Uterus (tissue), 4 donors: ENCODE results near the gene FYCO1. TPM values are rescaled to one million over a fixed set of nuclear protein-coding genes. Genes with fewer than 3 reads are reported as not detected.
"Not testable (repeated sequence)": the region's sequence is repeated elsewhere in the genome, so short reads cannot be mapped to it uniquely, and the experiment has no call there.

ENCODE experiments used
- DNase-seq, 2 donors: peaks; one replicate each; pipeline ENCODE4 v3.0.0-alpha.2; 2019 to 2020
- H3K27ac ChIP-seq, 2 donors: fragments of 200-600 bp; sonication (generic); 1 replicate in 1 of 2; 2 replicates in 1 of 2; pipeline ENCODE4 v1.5.1; 2016 to 2018
- H3K27me3 ChIP-seq, 2 donors: fragments of 200-600 bp; sonication (generic); one replicate each; pipeline ENCODE4 v1.5.1; 2018 to 2019; ENCODE audit warnings: control low read depth in 1 of 2
- H3K36me3 ChIP-seq, 2 donors: fragments of 200-600 bp; sonication (generic); one replicate each; pipeline ENCODE4 v1.5.1; 2019; ENCODE audit warnings: control low read depth in 1 of 2
- H3K4me1 ChIP-seq, 2 donors: fragments of 200-600 bp; sonication (generic); one replicate each; pipeline ENCODE4 v1.5.1; 2018 to 2019; ENCODE audit warnings: control low read depth in 1 of 2
- H3K4me3 ChIP-seq, 2 donors: fragments of 200-600 bp; sonication (generic); 1 replicate in 1 of 2; 2 replicates in 1 of 2; pipeline ENCODE4 v1.5.1; 2018 to 2019; ENCODE audit warnings: mild to moderate bottlenecking in 1 of 2
- H3K9me3 ChIP-seq, 2 donors: fragments of 200-600 bp; sonication (generic); one replicate each; pipeline ENCODE4 v1.5.1; 2019; ENCODE audit warnings: control low read depth in 1 of 2
- POLR2A ChIP-seq, 2 donors: fragments of 450-650 bp; IDR thresholded peaks; one replicate each; pipeline ENCODE4 v1.6.1; 2016; ENCODE audit warnings: antibody characterized with exemption in 2 of 2, mild to moderate bottlenecking in 1 of 2, moderate library complexity in 1 of 2
- intact Hi-C: fragments of 100-400 bp; cut with DNase I; formaldehyde crosslinking; loops from one replicate; pipeline ENCODE4 v1.15.1; 2023; ENCODE audit warnings: low total_unique reads
- total RNA-seq, 4 donors: library from RNA; depleted of rRNA in 3 of 4; stranded (reverse); fragments of >200 nt in 3 of 4; gene quantifications; one replicate each; pipeline versions ENCODE4 v1.1.0 to v1.2.4, GENCODE V29; 2014 to 2023
- TF ChIP-seq, protein P1 (sequence below), 4 experiments: fragments of 200-600 bp in 2 of 4; fragments of 450-650 bp in 2 of 4; sonication (generic) in 2 of 4; IDR thresholded peaks; one replicate each; pipeline ENCODE4 v1.5.1; 2016 to 2019; ENCODE audit warnings: antibody characterized with exemption in 4 of 4, mild to moderate bottlenecking in 2 of 4, moderate library complexity in 1 of 4
- donor health status: DM: yes; HTN: yes; CAD: no.

FYCO1 gene
- total RNA-seq, 4 donors from 2014 or later, result 16.5 to 74.4 (median 27.8) TPM

DNA sequence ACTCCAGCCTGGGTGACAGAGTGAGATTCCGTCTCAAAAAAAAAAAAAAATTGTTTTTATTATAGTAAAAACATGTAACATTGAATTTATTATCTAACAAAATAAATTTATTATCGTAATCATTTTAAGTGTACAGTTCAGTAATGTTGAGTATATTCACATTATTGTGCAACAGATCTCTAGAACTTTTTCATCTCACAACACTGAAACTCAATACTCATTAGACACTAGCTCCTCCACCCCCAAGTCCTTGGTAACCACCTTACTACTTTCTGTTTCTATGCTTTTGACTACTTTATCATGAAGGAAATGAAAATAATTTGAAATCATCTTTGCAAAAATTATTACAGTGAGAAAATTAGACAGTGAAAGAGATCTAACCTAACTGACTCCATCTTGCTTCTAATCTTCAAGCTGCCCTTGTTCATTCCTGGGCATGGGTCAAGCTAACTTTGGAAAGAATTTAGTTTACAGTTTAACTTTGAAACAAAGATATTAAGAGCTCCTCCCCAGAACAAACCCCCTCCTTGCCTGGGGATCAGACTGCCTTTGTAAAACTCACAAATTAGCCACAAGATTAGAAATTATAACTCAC, 15.0 kb upstream of the FYCO1 start:
- TF ChIP-seq, protein P1, sequence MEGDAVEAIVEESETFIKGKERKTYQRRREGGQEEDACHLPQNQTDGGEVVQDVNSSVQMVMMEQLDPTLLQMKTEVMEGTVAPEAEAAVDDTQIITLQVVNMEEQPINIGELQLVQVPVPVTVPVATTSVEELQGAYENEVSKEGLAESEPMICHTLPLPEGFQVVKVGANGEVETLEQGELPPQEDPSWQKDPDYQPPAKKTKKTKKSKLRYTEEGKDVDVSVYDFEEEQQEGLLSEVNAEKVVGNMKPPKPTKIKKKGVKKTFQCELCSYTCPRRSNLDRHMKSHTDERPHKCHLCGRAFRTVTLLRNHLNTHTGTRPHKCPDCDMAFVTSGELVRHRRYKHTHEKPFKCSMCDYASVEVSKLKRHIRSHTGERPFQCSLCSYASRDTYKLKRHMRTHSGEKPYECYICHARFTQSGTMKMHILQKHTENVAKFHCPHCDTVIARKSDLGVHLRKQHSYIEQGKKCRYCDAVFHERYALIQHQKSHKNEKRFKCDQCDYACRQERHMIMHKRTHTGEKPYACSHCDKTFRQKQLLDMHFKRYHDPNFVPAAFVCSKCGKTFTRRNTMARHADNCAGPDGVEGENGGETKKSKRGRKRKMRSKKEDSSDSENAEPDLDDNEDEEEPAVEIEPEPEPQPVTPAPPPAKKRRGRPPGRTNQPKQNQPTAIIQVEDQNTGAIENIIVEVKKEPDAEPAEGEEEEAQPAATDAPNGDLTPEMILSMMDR (IDR thresholded peaks at IDR 0.05), result no peak
- no peak for TF ChIP-seq POLR2A (IDR thresholded peaks at IDR 0.05)

DNA sequence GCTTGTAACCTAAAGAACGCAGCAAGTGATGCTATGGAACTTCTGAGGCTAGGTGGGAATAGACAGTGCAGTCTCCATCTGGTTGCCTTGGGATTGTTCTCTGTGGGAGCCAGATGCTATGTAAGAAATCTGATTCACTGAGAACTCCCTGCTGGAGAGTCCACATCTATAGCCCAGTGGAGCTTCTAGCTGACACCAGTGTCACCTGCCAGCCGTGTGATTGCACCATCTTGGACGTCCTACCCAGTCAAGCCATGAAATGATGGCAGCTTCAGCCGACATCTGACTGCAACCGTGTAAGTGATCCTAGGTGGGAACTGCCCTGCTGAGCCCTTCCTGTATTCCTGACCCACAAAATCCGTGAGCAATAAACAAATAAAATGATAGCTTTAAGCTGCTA, 12.4 kb upstream of the FYCO1 start:
- Histone ChIP-seq H3K27me3 (no peaks in the 10 kb centered on the region), H3K36me3 (no peaks in the 10 kb centered on the region), H3K4me1 (peaks cover 0 to 4% of the 10 kb centered on the region in 2 donors), H3K27ac (no peak overlapping the region), H3K4me3 (no peak overlapping the region), H3K9me3 (no peaks in the 10 kb centered on the region)
- intact Hi-C loops, result no loop called here
- TF ChIP-seq, protein P1 (IDR thresholded peaks at IDR 0.05), result no peak
- no peak for TF ChIP-seq POLR2A (IDR thresholded peaks at IDR 0.05)
- no peak for DNase-seq

More for the DNA sequence above, 15.0 kb upstream of the FYCO1 start:
- Histone ChIP-seq H3K4me1 (peaks cover 0 to 4% of the 10 kb centered on the region in 2 donors), H3K27me3 (no peaks in the 10 kb centered on the region), H3K9me3 (no peaks in the 10 kb centered on the region), H3K36me3 (no peaks in the 10 kb centered on the region), H3K27ac (peak overlapping the region in 1 of 2 donors; percentile 10), H3K4me3 (no peak overlapping the region)
- intact Hi-C loops, result no loop called here
- DNase-seq, result no peak

DNA sequence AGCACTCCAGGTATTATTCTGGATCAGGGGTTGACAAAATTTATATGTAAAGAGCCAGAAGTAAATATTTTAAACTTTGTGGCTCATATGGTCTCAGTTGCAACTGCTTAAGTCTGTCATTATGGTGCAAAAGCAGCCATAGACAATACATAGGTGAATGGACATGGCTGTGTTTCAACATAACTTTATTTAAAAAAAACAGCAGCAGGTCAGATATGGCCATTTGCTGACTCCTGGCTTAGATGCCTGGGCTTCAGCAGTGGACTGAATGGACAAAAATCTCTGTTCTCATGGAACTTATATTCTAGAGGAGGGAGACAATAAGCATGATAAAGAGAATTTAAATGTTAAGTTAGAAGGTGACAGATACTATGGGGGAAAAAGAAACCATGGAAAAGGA, 11.7 kb upstream of the FYCO1 start:
- Histone ChIP-seq H3K27me3 (no peaks in the 10 kb centered on the region), H3K4me3 (no peak overlapping the region), H3K27ac (peak overlapping the region; percentile 78 to 80), H3K9me3 (no peaks in the 10 kb centered on the region), H3K36me3 (no peaks in the 10 kb centered on the region), H3K4me1 (peaks cover 0 to 4% of the 10 kb centered on the region in 2 donors)
- no peak for DNase-seq
- intact Hi-C loops, result no loop called here
- TF ChIP-seq, protein P1 (IDR thresholded peaks at IDR 0.05), result no peak
- no peak for TF ChIP-seq POLR2A (IDR thresholded peaks at IDR 0.05)

DNA sequence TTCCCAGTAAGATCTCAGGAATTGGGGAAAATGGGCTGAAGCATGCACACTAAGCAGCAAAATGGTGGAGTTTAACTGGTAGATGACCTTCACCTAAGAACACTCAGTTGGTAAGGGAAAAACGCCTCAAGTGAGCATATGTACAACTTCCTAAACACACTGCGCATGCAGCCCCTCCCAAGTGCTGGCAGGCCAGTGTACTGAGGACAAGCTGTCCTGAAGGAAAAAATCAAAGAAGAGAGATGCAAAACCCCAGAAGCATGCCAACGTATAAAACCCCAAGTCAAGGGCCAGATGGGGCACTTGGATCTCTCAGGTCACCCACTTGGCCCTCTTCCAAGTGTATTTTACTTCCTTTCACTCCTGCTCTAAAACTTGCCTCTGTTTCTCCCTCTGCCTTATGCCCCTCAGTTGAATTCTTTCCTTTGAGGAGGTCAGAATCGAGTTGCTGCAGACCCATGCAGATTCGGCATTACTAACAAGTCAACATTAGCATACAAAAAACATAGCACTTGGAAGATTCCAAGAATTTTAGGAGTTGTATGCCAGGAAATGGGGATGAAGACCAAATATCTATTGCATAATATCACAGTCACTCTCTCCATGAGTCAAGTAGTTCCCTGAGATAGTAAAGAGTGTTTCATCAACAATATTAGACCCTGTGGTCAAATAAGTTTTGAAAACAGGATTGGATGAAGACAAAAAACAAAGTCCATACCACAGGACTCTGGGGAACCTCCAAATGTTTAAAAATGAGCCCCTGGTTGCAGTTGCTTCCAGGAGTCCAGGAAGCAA, 10.8 kb upstream of the FYCO1 start:
- H3K4me3 ChIP-seq, result no peak overlapping the region
- peak overlapping the region; percentile 78 to 80 for H3K27ac ChIP-seq
- H3K36me3 ChIP-seq, result no peaks in the 10 kb centered on the region
- intact Hi-C loops, result no loop called here
- DNase-seq, result no peak
- TF ChIP-seq, protein P1 (IDR thresholded peaks at IDR 0.05), result no peak
- no peak for TF ChIP-seq POLR2A (IDR thresholded peaks at IDR 0.05)
- H3K4me1 ChIP-seq, result peaks cover 0 to 4% of the 10 kb centered on the region in 2 donors
- no peaks in the 10 kb centered on the region for H3K9me3 ChIP-seq
- H3K27me3 ChIP-seq, result no peaks in the 10 kb centered on the region

DNA sequence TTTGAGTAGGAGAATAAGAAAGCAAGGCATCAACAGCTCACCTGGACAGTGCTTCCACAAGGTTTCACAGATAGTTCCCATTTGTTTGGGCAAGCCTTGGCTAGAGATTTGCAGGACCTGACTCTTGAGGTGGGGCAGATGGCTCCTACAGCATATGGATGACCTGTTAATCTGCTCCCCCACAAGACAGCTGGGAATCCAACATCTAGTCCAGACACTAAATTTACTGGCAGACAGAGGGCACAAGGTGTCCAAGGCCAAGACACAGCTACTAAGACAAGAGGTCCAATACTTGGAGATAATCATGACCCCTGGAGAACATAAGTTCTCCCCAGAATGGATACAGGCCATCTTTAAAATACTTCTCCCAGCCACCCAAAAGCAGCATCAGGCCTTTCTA, 8.1 kb upstream of the FYCO1 start:
- intact Hi-C loops, H3K27ac ChIP-seq, H3K4me3 ChIP-seq, H3K4me1 ChIP-seq, H3K9me3 ChIP-seq, H3K36me3 ChIP-seq, DNase-seq, H3K27me3 ChIP-seq: not testable (repeated sequence)
